NCI-H2196 (cell line): Measurements from ENCODE around the gene OCRL.
A peak's percentile ranks its signal among the peaks of the same experiment; 100 is the strongest.

ENCODE experiments used
- DNase-seq: peaks from one replicate; lab custom pipeline; 2025; ENCODE audit not compliant: unreplicated experiment; lab: John Stamatoyannopoulos, UW

Gene OCRL

GRCh38 chrX:129631849-129632248, 91.8 kb downstream of the OCRL start:
- DNase-seq = no peak

- no peak for DNase-seq
These were observed 92.4 kb downstream of the OCRL start for GRCh38 chrX:129632443-129632842.

GRCh38 chrX:129634541-129634940, 94.5 kb downstream of the OCRL start:
- DNase-seq = peak; percentile 2

- no peak for DNase-seq
These were observed 96.2 kb downstream of the OCRL start for GRCh38 chrX:129636175-129636681.

GRCh38 chrX:129637217-129638109, 97.4 kb downstream of the OCRL start:
- DNase-seq = peak; percentile 56

GRCh38 chrX:129638917-129639316, 98.9 kb downstream of the OCRL start:
- DNase-seq = no peak

GRCh38 chrX:129640737-129641136, 100.7 kb downstream of the OCRL start:
- no peak for DNase-seq

- no peak for DNase-seq
These were observed 101.4 kb downstream of the OCRL start for GRCh38 chrX:129641469-129641868.

- no peak for DNase-seq
These were observed 101.9 kb downstream of the OCRL start for GRCh38 chrX:129641941-129642340.
